Stimulated activated CD8-positive, alpha-beta memory T cell treated with anti-CD3 and anti-CD28 coated beads, Interleukin-12 subunit alpha, Interleukin-12 subunit beta, amount 100 ng/mL, for 24 hours (primary cell): ENCODE data around the gene KAZN.

Experiments
- DNase-seq: peaks from one replicate; pipeline ENCODE4 v3.0.0-alpha.2; 2020; ENCODE audit errors: extremely low read depth

Gene KAZN

DNA sequence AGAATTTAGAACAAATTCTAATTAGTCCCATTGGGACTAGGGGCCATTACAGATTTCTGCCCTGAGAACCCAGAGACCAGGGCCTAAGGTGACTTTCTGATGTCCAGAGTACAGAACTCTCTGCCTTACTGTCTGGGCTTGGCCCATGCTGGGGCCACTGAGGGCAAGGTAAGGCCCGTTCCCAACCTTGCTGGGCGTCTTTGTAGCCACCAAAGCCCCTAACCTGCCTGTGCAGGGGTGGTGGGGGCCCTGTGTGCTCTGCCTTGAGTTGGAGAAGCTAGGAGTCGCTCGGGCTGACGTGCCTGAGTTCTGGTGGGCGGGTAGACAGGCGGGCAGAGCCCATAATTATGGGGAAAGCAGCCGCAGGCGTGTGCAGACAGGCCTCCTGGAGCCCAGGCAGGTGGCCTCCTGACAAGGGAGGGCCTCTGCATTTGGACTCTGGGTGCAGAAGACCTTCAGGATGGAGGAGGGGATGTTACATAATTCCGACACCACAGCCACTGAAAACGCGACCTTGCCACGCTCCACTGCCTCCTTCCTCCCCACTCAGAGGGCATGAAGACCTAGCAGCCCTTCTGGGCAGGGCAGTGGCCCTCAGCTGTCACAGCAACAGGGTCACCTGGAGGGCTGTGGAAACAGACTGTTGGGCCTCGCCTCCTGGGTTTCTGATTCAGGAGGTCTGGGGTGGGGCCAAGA, 315.1 kb downstream of the KAZN start:
- DNase-seq = no peak

DNA sequence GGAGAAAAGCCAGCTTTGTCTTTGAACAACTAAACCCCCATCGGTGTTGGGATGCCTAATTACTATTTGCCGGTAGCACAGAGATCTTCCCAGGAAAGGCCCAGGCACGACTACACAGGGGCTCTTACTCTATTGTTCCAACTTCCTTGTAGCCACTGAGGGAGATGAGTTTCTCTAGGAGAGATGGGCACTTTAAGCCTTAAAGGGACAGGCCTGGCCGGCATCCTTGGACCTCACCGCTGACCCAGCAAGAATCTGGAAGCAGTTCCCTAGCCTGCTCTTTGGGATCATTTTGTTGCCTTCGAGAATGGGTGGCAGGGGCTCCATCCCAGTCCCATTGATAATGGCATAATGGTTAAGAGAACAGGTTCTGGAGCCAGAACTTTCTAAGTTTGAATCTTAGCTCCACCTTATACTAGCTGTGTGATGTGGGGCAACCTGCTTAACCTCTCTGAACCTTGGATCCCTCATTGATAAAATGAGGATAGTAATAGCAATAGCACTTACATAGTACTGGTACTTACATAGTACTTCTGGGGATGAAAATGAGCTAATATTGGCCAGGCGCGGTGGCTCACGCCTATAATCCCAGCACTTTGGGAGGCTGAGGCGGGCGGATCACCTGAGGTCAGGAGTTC, 316.0 kb downstream of the KAZN start:
- no peak for DNase-seq

DNA sequence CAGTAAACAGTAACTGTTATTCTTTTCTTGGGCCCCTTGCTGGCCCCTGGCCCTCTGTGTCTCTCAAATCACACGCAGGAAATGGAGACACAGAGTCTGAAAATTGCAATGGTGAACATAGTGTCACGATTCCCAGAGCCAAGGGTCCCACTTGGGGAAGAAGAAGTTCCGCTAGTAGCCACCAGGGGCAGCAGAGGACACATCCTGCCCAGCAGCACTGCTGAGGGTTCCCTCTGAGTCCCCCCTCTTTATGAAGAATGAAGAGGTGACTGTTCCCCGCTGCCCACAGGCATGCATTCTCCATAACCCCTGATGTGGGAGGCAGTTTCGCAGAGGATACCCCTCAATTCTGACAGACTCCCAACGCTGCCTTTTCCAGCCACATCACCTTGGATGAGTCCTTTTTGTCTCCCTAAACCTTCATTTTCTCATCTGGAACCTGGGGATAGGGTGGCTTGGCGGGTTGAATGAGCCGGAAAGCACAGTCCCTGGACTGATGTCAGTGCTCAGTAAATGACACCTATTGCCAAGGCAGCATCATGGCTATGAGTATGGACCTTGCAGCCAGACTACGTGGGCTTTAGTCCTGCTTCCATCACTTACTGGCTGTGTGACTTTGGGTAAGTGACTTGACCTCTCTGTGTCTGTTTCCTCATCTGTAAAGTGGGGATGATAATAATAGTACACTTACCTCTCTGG, 317.0 kb downstream of the KAZN start:
- no peak for DNase-seq

DNA sequence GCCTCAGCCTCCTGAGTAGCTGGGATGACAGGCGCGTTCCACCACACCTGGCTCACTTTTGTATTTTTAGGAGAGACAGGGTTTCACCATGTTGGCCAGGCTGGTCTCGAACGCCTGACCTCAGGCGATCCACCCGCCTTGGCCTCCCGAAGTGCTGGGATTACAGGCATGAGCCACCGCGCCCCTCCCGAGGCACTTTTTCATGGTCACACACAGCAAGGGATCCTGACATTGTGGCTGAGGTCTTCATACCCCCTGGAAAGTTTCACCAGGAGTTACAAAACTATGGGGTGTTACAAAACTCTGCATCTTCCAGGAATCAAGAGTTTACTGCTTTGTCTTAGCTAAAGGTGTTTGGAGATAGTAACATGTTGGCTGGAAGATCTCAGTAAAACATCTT, 320.8 kb downstream of the KAZN start:
- DNase-seq = no peak

DNA sequence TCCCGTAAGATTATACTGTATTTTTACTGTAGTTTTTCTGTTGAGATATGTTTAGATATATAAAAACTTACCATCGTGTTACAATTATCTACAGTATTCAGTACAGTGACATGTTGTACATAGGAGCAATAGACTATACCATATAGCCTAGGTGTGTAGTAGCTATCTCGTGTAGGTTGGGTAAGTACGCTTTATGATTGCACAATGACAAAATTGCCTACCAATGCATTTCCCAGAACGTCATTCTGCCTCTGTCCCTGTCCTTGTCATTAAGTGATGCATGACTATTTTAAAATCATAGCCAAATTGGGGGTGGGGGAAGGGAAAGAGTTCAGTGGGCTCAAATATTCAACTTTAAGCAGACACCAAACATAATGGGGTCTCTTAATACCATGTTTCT, 321.3 kb downstream of the KAZN start:
- no peak for DNase-seq

DNA sequence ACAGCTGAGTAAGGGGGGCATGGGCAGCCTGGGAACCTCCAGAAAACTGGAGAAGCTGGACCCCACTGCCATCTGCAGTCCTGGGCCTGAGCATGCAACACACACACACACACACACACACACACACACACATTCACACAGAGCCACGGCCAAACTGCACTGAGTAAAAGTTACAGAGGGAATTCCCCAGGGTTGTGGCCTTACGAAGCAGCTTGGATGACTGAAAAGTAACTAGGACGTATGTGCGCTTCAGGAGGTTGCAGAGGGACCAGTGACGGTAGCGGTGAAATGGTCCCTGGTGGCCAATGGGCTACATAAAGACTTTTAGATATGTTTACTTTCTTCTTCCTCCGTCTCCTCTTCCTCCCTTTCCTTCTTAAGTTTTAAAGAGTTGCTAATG, 322.6 kb downstream of the KAZN start:
- no peak for DNase-seq

DNA sequence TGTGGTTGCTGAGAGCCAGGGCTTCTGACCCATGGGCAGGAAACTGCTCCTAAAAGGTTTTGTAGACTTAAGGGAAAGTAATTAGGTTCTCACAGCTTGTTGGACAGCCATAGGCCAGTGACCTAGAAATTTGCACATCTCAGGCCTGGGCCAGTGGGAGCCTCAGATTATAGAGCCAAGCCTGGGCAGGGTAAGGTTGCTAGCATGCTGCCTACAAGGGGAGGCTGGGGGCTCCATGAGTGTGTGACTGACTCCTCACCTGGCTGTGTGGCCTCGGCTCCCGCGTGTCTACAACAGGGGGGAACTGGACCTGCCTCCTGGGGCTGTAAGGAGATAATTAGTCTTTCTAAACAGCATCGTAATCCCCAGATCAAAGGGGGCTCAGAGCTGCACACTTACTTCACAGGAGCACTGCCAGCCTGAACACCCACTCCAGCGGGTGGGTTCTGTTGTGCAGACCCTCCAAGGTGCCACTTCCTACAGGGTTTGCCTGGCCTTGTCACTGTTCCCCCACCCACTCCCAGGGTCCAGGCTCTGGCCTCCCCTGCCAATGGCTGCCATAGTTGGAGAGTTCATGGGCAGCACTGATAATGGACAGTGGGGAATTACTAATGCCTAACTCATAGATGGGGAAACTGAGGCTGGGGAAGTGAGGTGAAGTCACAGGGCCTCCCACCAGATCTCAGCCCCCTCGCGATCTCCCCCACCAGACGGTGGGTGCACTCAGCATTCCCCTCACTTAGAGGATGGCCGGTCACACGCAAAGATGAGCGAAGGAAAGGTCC, 324.6 kb downstream of the KAZN start:
- no peak for DNase-seq

DNA sequence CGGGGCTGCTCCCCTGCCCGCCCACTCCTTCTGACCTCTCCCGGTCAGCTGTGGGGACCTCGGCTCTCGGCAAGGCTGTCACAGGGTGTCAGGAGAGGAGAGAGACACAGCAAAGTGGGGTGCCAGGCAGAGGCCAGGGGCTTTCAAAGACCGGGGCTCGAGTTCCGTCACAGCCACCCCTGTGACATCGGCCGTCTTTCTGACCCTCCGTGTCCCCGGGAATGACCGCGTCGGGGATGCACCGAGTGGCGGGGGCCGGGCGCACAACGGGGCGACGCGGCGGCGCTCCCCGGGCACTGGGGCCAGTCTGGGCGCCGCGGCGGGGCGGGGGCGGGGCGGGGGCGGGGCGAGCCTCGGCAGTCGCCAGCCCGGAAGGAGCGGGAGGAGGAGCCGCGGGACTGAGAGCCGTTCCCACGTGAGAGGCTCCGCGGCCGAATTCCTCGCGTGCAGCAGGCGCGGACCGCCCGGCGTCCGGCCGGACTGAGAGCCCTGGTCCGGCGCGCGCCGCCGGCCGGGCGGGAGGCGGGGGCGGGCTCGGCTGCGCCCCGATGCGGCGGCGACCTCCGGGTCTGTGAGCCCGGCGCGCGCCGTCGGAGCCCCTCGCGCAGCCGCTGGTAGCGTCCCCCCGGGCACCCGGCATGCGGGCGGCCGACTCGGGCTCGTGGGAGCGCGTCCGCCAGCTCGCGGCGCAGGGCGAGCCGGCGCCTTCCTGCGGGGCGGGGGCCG, 325.4 kb downstream of the KAZN start:
- no peak for DNase-seq

DNA sequence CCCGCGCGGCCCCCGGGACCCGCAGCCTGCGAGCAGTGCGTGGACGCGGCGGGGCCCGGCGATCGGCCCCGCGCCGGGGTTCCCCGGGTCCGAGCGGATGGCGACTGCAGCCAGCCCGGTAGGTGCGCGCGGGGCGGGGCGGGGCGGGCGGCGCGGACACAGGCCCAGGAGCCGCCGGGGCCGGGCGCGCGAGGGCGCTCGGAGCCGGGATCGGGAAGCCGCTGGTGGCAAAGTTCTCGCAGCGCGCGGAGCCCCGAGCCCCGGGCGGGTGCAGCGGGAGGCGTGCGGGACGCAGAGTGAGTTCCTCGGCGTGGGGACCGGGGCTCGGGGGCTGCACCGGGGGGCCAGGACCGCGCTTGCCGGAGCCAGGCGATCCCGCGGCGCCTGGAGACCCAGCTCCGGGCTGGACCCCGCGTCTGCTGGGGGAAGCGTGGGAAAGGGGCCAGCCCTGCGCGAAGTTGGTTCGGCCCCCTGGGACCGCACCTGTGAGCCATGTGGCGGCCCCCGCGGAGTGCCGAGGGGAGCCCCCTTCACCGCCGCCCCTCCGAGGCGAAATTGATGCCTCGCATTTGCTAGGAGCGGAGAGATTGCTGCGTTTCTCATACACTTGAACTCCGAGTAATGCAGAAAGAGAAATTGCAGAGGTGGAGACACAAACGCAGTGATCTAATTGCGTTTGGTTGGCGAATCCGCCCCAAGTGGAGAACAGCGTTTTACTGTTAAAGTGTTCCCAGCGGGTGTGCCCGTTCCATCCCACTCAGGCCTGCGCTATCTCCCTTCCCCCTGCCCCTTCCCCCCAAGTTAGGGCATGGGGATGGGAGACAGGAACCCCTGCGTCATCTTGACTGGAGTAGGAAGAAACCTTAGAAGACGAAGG, 326.2 kb downstream of the KAZN start:
- DNase-seq = no peak

DNA sequence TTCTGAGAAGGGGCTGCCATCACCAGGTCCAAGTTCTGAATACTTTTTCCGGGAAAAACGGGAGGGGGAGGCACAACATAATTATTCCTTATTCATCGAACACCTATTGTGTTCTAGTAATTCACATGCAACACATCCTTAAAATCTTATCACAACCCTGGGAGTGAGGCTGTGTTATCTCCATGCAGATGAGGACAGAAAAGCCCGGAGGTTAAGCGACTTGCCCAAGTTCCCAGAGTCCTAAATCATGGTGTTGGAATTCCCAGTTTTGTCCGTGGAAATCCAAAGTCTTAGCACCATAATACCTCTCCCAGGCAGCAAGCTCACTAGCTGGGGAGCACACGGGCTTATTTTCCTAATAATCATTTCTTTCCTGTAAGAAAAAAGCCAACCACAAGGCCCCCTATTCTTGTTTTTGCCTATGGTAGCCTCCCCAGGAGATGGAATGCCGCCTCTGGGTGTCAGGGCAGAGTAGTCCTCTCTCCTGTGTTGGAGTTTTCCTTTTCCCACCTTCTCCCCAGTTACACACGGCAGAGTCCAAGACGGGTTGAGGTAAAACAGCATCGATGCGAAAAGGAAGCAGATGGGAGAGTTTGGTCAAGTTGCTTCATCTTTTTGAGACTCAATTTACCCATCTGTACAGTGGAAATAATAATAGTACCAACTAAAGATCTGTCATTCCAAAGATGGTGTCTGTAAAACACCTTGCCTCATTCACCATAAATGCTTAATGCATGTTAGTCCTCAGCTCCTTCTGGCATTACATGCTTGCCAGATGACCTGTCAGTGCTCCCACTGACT, 327.1 kb downstream of the KAZN start:
- no peak for DNase-seq

DNA sequence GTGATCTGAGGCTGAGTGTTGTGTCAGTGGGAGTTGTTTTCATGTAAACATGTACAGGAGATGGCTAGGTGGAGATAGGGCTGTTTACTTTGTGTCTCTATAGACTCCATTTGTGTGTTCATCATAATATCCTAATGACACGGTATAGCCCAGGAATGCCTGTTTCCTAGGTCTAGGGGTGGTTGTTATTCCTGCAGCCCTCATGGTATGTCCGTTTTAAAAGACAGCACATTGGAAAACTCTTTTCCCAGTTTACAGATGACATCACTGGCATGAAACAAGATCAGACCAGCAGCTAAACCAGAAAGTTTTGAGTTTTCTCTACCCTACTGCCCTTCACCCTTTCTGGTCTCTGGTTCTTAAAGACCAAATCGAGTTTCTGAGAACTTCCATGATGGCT, 327.7 kb downstream of the KAZN start:
- DNase-seq = no peak

DNA sequence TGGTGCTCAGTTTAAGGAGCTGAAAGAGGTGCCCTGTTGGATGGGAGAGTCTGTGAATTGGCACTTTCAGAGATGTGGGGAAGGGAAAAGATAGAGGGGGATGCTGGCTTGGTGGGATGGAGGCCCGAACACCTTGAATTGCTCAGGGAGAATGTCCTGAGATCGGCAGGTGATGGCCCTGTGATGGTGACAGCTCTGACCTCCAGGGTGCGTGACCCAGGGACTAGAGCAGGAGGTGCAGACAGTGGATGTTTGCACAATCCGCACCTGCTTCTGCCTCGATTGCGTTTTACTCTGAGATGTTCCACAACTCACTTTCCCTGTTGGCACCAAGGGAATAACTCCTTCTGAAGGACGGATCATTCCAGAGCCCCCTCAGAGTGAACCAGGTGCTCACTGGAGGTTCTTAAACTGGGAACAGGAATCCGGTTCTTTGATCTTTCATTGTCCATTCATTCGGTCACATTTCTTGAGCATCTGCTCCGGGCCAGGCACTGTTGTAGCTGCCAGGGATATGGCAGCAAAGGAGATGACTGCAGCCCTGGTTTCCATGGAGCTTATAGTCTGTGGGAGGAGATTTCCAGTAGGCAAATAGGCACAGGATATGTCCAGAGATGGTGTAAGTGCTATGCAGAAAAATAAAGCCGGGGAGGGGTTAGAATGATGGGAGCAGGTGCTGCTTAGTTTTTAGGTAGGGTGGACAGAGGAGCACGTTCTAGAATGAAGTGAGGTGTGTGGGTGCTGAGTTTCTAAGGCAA, 328.5 kb downstream of the KAZN start:
- DNase-seq = no peak

DNA sequence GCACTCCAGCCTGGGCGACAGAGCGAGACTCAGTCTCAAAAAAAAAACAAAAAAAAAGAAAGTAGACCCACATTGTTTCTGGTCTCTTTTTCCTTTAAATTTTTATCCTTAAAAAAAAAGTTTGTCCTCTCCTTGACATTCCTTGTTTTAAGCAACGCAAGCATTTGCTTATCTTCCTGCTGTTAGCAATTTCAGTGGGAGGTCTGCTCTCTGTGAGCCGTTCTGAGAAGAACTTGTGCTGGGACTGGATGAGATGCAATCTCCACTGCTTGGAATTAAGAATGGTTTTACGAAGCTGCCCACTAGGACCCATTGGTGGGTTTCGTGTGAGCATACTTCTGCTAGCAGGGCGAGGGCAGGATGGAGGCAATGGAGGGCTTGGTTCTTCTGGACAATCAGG, 329.9 kb downstream of the KAZN start:
- no peak for DNase-seq

DNA sequence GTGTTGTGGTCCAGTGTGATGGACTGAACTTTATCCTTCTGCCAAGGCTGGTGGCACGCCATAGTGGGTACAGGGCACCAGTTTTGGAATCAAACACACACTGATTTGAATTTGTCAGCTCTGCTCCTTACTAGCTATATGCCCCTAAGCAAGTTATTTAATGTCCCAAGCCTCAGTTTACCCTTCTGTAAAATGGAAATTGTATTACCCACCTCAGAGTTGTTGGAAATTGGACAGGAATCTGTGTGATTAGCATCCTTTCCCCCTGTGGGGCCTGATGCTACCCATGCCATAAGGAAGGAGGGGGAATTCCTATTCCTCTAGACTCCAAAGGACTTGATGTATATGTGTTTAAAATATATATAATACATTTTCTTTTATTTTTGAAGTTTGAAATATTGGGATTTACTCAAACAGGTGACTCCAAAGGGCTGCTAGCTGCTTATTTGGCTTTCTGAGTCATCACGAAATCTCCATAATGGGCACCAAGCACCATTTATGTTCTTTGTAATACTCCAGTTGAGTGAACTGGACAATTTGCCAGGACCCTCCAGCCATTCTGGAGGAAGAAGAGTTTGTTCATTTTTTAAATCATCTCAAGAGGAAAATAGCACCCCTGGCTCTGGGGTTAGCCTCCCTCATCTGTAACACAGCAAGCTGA, 330.5 kb downstream of the KAZN start:
- DNase-seq = no peak

DNA sequence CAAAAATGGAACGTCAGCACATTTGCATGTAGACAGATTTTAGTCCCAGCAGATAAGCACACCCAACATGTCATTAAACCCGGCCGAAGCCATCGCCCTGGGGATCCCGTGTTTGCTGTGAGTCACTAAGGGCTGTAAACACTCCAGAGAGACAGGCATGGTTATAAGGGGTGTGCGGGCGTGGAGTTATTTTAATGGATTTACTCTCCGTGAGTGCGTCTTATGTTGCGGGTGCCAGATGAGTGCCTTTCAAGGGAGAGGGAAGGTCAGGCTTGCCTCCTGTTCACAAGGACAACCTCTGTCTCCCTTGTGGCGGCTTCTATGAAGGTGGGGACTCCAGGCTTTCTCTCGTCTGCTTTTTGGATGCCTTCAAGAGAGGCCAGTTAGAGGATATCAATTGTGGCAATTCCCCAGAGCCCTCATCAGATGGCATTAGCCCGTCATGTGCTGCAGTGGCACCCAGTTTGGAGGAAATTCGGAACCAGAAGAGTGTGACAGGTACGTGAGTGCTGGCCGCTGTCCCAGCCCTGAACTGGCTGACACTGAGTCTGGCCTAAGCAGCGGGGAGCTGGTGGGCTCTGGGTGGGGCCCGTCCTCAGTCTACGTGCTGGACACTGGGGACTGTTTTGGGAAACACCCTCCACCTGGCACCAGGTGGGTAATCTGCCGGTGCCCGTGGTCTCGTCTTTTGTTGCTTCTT, 331.2 kb downstream of the KAZN start:
- DNase-seq = no peak

DNA sequence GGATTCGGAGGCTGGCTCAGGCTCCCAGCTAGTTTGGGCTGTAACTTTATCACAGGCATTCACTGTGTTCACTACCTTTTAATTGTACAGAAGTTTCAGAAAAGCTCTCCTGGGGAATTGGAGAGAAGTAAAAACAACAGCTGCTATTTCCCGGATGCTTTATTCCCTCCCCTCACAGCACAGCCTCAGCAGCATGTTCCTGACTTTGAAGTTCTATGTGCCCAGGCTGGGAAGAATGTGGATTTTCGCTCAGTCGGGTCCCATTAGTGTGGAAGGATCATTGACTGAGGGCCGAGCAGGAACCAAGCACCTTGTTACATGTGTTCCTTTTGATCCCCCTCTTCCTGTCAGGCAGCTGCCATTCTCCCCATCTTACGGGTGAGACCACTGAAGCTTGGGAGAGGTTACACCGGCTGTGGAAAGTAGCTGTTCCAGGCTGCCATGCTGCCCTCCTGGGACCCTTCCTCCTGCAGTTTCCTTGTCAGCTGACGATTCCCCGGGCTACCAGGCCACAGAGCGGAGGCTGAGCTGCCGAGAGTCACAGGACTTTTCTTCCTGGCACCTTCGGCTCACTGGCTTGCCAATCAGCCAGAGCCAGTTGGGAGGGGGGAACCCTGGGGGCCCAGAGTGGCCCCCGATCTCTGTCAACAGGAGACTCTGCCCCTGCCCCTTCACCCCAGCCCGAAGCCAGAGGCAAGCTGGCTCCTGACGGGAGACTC, 331.9 kb downstream of the KAZN start:
- DNase-seq = no peak

DNA sequence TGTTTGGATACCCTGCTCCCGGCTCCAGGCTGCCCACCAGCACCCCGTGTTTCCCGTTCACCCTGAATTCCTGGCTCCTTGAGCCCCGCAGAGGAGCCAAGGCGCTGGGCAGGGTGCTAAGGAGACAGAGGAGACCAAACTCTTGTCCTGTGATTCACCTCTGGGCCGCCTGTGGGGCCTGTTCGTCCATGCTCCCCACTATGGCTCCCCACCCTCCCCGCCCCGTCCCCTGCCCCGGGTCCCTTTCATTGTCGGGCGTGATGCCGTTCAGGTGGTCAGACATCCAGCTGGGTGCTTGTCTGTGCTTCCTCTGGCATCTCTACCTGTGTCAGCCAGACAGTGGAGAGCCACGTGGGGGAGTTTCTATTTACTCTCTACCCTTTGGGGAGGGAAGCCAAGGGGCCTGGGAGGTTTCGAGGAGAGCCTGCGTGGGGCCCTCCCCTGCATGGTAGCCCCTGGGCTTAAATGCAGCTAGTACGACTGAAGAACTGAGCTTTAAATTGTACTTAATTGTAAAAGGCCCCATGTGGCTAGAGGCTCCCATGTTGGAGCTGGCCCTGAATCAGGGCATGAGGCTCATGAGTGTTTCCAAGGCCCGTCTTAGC, 333.7 kb downstream of the KAZN start:
- DNase-seq = no peak
